ENCODE data around the gene RCAN2. TPM values are rescaled to one million over a fixed set of nuclear protein-coding genes. Genes with fewer than 3 reads are reported as not detected.

Gene RCAN2
- total and polyA plus RNA-seq, 9 donors: 12.0 to 75.3 (median 16.7) TPM

DNA sequence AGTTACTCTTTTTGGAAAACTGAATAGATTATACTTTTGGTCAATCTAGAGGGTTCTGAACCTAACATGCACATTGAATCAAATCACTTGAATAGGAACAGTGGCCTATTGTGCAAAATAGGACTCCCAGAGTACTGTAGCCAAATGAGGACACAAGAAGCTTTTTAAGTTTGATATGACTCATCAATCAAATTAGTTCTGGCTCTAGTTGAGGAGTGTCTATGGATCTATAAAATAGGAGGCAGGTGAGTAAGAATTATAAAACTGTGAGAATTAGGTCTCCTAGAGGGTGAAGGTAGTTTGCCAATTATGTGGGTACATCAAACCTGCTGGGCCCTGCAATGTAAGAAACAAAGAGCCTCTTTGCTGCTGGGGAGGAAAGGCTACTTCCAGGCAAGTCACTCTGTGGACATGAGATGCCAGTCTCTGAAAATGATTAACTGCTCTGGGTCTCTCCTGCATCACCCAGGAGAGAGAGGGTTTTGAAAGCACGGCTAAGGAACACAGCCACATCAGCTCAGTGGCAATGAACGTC, 112.3 kb downstream of the RCAN2 start:
- intact Hi-C loops (cut with DNase I): no loop called here

GRCh38 chr6:46378161-46378881, 112.9 kb downstream of the RCAN2 start:
- H3K9me3 ChIP-seq: no peaks in the 10 kb centered on the region
- H3K4me3 ChIP-seq: no peak overlapping the region
- TF ChIP-seq EP300 (IDR thresholded peaks at IDR 0.05): no peak
- TF ChIP-seq CTCF (IDR thresholded peaks at IDR 0.05): no peak
- no peak for TF ChIP-seq POLR2A (IDR thresholded peaks at IDR 0.05)
- no peak for DNase-seq
- no peaks in the 10 kb centered on the region for H3K36me3 ChIP-seq
- WGBS, 3 donors: 79 to 94% (median 85%) methylated on average over 2 of the region's 2 CpGs
- peaks cover 2% of the 10 kb centered on the region for H3K4me1 ChIP-seq (ENCODE audit: insufficient read depth)
- H3K27me3 ChIP-seq: no peaks in the 10 kb centered on the region
- intact Hi-C loops (cut with DNase I): no loop called here
- H3K27ac ChIP-seq: no peak overlapping the region

More for the DNA sequence above, 112.3 kb downstream of the RCAN2 start:
- H3K4me3 ChIP-seq: no peak overlapping the region
- peaks cover 2% of the 10 kb centered on the region for H3K4me1 ChIP-seq (ENCODE audit: insufficient read depth)
- H3K27me3 ChIP-seq: no peaks in the 10 kb centered on the region
- no peaks in the 10 kb centered on the region for H3K9me3 ChIP-seq
- TF ChIP-seq CTCF (IDR thresholded peaks at IDR 0.05) (no peak), POLR2A (IDR thresholded peaks at IDR 0.05) (no peak), EP300 (IDR thresholded peaks at IDR 0.05) (no peak)
- no peak for DNase-seq
- no peaks in the 10 kb centered on the region for H3K36me3 ChIP-seq
- WGBS, 3 donors: 82 to 90% (median 84%) methylated on average over 2 of the region's 2 CpGs
- no peak overlapping the region for H3K27ac ChIP-seq

- no peak for DNase-seq
- no peak for TF ChIP-seq CTCF (IDR thresholded peaks at IDR 0.05)
- TF ChIP-seq EP300 (IDR thresholded peaks at IDR 0.05): no peak
- no peak for TF ChIP-seq POLR2A (IDR thresholded peaks at IDR 0.05)
- Histone ChIP-seq H3K4me3 (no peak overlapping the region), H3K27ac (no peak overlapping the region), H3K4me1 (ENCODE audit: insufficient read depth) (peaks cover 2% of the 10 kb centered on the region), H3K9me3 (no peaks in the 10 kb centered on the region), H3K36me3 (no peaks in the 10 kb centered on the region), H3K27me3 (no peaks in the 10 kb centered on the region)
- WGBS, 3 donors: 83 to 87% (median 83%) methylated on average over 8 of the region's 8 CpGs
- intact Hi-C loops (cut with DNase I): no loop called here
Observed at GRCh38 chr6:46377209-46377608, 114.0 kb downstream of the RCAN2 start.

DNA sequence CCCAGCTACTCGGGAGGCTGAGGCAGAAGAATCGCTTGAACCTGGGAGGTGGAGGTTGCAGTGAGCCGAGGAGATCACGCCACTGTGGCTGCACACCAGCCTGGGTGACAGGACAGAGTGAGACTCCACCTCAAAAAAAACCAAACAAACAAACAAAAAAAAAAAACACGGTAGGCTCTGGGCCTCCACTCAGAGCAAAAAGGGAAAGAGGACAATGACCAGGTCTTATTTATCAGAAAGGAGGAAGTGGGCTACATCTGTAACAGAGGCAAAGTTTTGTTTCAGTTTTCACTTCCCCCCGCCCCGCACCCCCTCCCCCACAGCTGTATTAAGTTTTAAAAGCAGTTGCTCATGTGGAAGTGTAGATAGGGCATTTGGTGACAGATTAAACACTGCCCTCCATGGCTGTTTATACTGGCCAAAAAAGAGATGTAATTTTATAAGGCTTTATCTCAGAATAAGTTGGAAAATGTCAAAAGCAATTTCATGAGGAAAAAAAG, 114.6 kb downstream of the RCAN2 start:
- H3K36me3 ChIP-seq: no peaks in the 10 kb centered on the region
- H3K9me3 ChIP-seq: no peaks in the 10 kb centered on the region
- H3K27ac ChIP-seq: no peak overlapping the region
- H3K4me3 ChIP-seq: no peak overlapping the region
- 71 to 81% (median 73%) methylated on average over 7 of the region's 7 CpGs for WGBS, 3 donors
- DNase-seq: no peak
- TF ChIP-seq EP300 (IDR thresholded peaks at IDR 0.05): no peak
- no peaks in the 10 kb centered on the region for H3K27me3 ChIP-seq
- intact Hi-C loops (cut with DNase I): no loop called here
- peaks cover 2% of the 10 kb centered on the region for H3K4me1 ChIP-seq (ENCODE audit: insufficient read depth)

DNA sequence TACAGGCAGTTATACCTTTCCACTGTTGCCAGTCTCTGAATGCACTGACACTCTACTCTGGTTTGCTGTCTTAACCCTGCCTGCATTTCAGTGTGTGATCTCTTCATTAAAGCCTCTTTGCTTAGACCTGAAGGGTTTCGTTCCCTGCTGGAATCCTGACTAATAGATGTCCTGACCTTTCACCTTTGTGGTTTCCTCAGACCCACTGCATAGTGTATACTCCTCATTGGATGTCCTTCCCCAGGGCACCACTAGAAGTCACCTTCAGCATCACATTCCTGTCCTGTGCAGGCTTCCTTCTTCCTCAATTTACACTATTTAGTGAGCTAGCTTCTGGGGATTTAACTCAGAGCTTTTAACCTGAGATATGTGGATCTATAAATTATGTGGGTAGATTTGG, 120.6 kb downstream of the RCAN2 start:
- TF ChIP-seq POLR2A (IDR thresholded peaks at IDR 0.05) (no peak), EP300 (IDR thresholded peaks at IDR 0.05) (no peak), CTCF (IDR thresholded peaks at IDR 0.05) (no peak)
- intact Hi-C loops (cut with DNase I): no loop called here
- no peaks in the 10 kb centered on the region for H3K4me1 ChIP-seq (ENCODE audit: insufficient read depth)

More for the DNA sequence above, 120.6 kb downstream of the RCAN2 start:
- WGBS, 3 donors: 55 to 69% (median 67%) methylated on average over 1 of the region's 1 CpG
- H3K4me3 ChIP-seq: no peak overlapping the region
- no peaks in the 10 kb centered on the region for H3K27me3 ChIP-seq
- no peaks in the 10 kb centered on the region for H3K36me3 ChIP-seq
- no peak overlapping the region for H3K27ac ChIP-seq
- H3K9me3 ChIP-seq: no peaks in the 10 kb centered on the region
- no peak for DNase-seq

Data from ovary (tissue), 9 donors.